ENCODE measurements around the gene SLC35F3.

DNA sequence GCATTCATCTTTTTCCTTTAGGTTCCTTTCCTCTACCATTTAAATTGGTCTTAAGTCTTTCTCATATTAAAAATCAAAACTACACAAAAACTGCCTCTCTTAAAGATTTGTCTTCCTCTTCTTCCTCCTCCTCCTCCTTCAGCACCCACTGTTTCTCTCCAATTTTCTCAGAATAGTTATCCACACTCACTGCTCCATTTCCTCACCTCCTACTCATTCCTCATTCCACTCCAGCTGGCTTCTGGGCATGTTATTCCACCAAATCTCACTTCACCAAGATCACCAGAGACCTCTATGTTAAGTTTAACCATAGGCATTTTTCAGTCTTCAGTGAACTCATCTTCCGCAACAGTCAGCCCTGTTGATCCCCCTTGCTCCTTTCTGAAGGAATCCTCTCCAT is 173.7 kb downstream of the SLC35F3 start:
- TF ChIP-seq POLR2A (IDR thresholded peaks at IDR 0.05) (no peak), EP300 (IDR thresholded peaks at IDR 0.05) (no peak)
- TF ChIP-seq, protein P1, sequence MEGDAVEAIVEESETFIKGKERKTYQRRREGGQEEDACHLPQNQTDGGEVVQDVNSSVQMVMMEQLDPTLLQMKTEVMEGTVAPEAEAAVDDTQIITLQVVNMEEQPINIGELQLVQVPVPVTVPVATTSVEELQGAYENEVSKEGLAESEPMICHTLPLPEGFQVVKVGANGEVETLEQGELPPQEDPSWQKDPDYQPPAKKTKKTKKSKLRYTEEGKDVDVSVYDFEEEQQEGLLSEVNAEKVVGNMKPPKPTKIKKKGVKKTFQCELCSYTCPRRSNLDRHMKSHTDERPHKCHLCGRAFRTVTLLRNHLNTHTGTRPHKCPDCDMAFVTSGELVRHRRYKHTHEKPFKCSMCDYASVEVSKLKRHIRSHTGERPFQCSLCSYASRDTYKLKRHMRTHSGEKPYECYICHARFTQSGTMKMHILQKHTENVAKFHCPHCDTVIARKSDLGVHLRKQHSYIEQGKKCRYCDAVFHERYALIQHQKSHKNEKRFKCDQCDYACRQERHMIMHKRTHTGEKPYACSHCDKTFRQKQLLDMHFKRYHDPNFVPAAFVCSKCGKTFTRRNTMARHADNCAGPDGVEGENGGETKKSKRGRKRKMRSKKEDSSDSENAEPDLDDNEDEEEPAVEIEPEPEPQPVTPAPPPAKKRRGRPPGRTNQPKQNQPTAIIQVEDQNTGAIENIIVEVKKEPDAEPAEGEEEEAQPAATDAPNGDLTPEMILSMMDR (IDR thresholded peaks at IDR 0.05) = no peak

All from suprapubic skin (tissue), 3 donors.